Loucy (cell line): ENCODE measurements around the gene PARM1.

ENCODE experiments used
- H2AFZ ChIP-seq: fragments of 200-600 bp; sonication (generic); 2 replicates; pipeline ENCODE4 v1.6.0; 2016; ENCODE audit warnings: antibody characterized with exemption, mild to moderate bottlenecking, low read length, moderate library complexity
- H3F3A ChIP-seq: fragments of 200-600 bp; 2 replicates; pipeline ENCODE4 v1.6.0; 2016; ENCODE audit warnings: antibody characterized with exemption, low read depth, mild to moderate bottlenecking
- H3K27me3 ChIP-seq: fragments of 200-600 bp; sonication (generic); 2 replicates; pipeline ENCODE4 v1.6.1; 2014; ENCODE audit warnings: low read length, mild to moderate bottlenecking; ENCODE audit not compliant: insufficient read depth, poor library complexity, severe bottlenecking
- H3K36me3 ChIP-seq: fragments of 200-600 bp; sonication (generic); 2 replicates; pipeline ENCODE4 v1.6.1; 2016; ENCODE audit warnings: low read length; ENCODE audit not compliant: insufficient read depth
- H3K4me1 ChIP-seq: fragments of 200-600 bp; sonication (generic); 2 replicates; pipeline ENCODE4 v1.5.1; 2014; ENCODE audit warnings: low read length, mild to moderate bottlenecking; ENCODE audit not compliant: insufficient read depth, poor library complexity, severe bottlenecking
- H3K4me2 ChIP-seq: fragments of 200-600 bp; sonication (generic); 2 replicates; pipeline ENCODE4 v1.6.0; 2014; ENCODE audit warnings: antibody characterized with exemption, low read length, low read depth, mild to moderate bottlenecking; ENCODE audit not compliant: poor library complexity, severe bottlenecking
- H3K4me3 ChIP-seq: fragments of 200-600 bp; sonication (generic); 2 replicates; pipeline ENCODE4 v1.5.1; 2014; ENCODE audit warnings: low read length, mild to moderate bottlenecking, mixed read lengths; ENCODE audit not compliant: poor library complexity, severe bottlenecking
- H3K79me2 ChIP-seq: fragments of 200-600 bp; sonication (generic); 2 replicates; pipeline ENCODE4 v1.6.1; 2014; ENCODE audit warnings: low read length; ENCODE audit not compliant: insufficient read depth
- H3K9ac ChIP-seq: fragments of 200-600 bp; sonication (generic); 2 replicates; pipeline ENCODE4 v1.6.0; 2014; ENCODE audit warnings: mild to moderate bottlenecking, low read depth, low read length, moderate library complexity; ENCODE audit not compliant: poor library complexity, severe bottlenecking
- H3K9me2 ChIP-seq: fragments of 200-600 bp; sonication (generic); replicated peaks from 2 replicates; pipeline ENCODE4 v1.6.1; 2016; ENCODE audit warnings: low read depth, low read length, mixed read lengths
- H3K9me3 ChIP-seq: fragments of 200-600 bp; sonication (generic); 2 replicates; pipeline ENCODE4 v1.6.1; 2014; ENCODE audit warnings: mild to moderate bottlenecking, antibody characterized with exemption, low read length, low read depth; ENCODE audit not compliant: insufficient read depth
- H4K20me1 ChIP-seq: fragments of 200-600 bp; sonication (generic); 2 replicates; pipeline ENCODE4 v1.6.0; 2014; ENCODE audit warnings: antibody characterized with exemption, low read length, mild to moderate bottlenecking; ENCODE audit not compliant: insufficient read depth, poor library complexity, severe bottlenecking
- EZH2phosphoT487 ChIP-seq: fragments of 200-600 bp; IDR thresholded peaks from 2 replicates; pipeline ENCODE4 v1.6.1; 2018; ENCODE audit warnings: antibody characterized with exemption, mild to moderate bottlenecking, moderate library complexity, borderline replicate concordance
- TF ChIP-seq, protein P1 (sequence below): fragments of 200-600 bp; sonication (generic); conservative IDR thresholded peaks from 2 replicates; pipeline ENCODE4 v1.5.1; 2014; ENCODE audit warnings: mild to moderate bottlenecking, antibody characterized with exemption, low read length

PARM1 gene

DNA sequence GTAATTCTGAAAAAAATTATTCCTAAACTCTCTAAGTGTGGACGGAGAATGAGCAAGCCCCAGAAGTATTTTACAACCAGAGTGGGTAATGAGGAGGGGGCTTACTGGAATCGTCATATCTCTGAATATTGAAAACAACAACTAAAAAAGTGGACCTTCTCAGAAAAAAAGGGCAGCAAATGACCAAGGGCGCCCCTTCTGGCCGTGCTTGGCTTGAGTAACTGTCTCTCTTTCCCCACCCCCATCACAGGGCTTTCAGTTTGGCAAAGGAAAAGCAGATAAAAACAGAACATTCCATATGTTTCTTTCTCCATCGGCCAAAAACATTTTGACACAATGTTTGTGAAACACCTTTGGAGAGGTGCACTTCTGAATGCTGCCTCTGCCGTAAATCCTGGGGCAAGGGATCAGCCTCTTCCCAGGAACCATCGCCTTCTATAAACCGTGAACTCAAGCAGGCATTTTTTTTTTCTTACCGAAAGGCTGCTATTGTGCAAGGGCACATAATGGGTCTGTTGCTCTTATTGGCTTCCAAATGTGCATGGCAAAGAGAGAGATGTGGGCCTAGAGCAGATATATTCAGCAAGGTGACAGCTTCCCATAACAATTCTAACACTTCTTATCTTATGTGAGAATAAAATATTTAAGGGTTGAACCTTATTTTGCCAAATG, 115.4 kb downstream of the PARM1 start:
- H3K4me3 ChIP-seq: no peak overlapping the region
- no peaks in the 10 kb centered on the region for H3K79me2 ChIP-seq
- H4K20me1 ChIP-seq: no peaks in the 10 kb centered on the region
- no peak overlapping the region for H3K4me2 ChIP-seq
- no peaks in the 10 kb centered on the region for H3K27me3 ChIP-seq
- no peaks in the 10 kb centered on the region for H3K4me1 ChIP-seq
- no peak for TF ChIP-seq EZH2phosphoT487
- no peak overlapping the region for H2AFZ ChIP-seq
- H3K9me3 ChIP-seq: no peaks in the 10 kb centered on the region; the same call in 1 of the 2 replicates
- no peaks in the 10 kb centered on the region for H3K9me2 ChIP-seq
- H3F3A ChIP-seq: no peaks in the 10 kb centered on the region
- H3K36me3 ChIP-seq: no peaks in the 10 kb centered on the region
- H3K9ac ChIP-seq: no peak overlapping the region

DNA sequence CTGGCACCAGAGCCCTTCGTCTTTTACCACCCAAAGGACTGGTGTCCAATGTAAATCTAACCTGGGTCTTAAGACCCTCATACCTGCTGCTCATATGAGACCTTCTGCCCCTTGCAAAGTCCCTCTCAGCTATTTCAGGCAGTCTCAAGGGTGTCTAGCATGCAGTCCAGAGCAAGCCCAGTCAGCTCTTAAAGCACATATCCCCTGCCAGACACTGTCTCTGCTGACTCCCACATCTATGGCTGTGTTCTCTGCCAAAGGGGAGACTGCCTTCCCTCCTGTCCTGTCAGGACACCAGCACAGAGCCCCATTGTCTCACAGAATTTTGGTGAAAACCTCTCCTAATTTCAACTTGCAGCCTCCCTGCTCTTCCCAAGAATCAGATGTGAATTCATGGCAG, 118.5 kb downstream of the PARM1 start:
- no peak overlapping the region for H3K4me2 ChIP-seq
- TF ChIP-seq EZH2phosphoT487: no peak
- TF ChIP-seq, protein P1, sequence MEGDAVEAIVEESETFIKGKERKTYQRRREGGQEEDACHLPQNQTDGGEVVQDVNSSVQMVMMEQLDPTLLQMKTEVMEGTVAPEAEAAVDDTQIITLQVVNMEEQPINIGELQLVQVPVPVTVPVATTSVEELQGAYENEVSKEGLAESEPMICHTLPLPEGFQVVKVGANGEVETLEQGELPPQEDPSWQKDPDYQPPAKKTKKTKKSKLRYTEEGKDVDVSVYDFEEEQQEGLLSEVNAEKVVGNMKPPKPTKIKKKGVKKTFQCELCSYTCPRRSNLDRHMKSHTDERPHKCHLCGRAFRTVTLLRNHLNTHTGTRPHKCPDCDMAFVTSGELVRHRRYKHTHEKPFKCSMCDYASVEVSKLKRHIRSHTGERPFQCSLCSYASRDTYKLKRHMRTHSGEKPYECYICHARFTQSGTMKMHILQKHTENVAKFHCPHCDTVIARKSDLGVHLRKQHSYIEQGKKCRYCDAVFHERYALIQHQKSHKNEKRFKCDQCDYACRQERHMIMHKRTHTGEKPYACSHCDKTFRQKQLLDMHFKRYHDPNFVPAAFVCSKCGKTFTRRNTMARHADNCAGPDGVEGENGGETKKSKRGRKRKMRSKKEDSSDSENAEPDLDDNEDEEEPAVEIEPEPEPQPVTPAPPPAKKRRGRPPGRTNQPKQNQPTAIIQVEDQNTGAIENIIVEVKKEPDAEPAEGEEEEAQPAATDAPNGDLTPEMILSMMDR: no peak
- no peaks in the 10 kb centered on the region for H3K36me3 ChIP-seq
- no peaks in the 10 kb centered on the region for H3K27me3 ChIP-seq
- no peaks in the 10 kb centered on the region for H3K9me2 ChIP-seq
- H3K9ac ChIP-seq: no peak overlapping the region
- H3K4me3 ChIP-seq: no peak overlapping the region
- no peaks in the 10 kb centered on the region for H3K4me1 ChIP-seq
- no peaks in the 10 kb centered on the region for H4K20me1 ChIP-seq
- H2AFZ ChIP-seq: no peak overlapping the region
- H3K79me2 ChIP-seq: no peaks in the 10 kb centered on the region
- H3F3A ChIP-seq: no peaks in the 10 kb centered on the region
- H3K9me3 ChIP-seq: no peaks in the 10 kb centered on the region

DNA sequence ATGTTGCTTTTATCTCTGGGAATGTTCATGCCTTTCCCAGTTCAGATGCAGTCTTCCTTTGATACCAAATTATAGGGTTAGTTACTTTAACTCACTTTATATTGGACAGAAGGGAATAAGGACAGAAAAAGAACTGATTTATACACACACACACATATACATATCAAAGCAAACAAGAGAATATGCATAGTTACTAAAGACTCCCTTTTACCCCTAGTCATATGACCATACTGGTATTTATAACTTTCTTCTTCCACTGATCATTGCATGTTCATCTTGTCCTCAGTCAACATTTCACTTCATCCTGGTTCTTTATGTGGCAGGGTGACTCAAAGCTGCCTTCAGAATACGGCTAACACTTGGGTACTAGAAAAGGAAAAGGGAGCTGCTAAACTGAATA, 120.4 kb downstream of the PARM1 start:
- H4K20me1 ChIP-seq: no peaks in the 10 kb centered on the region
- H3K4me2 ChIP-seq: no peak overlapping the region
- no peak overlapping the region for H3K9ac ChIP-seq
- no peaks in the 10 kb centered on the region for H3K9me3 ChIP-seq
- H3K27me3 ChIP-seq: no peaks in the 10 kb centered on the region
- no peak overlapping the region for H2AFZ ChIP-seq
- H3K79me2 ChIP-seq: no peaks in the 10 kb centered on the region
- no peak overlapping the region for H3K4me3 ChIP-seq
- no peaks in the 10 kb centered on the region for H3K36me3 ChIP-seq
- TF ChIP-seq EZH2phosphoT487: no peak
- TF ChIP-seq, protein P1: no peak
- H3K9me2 ChIP-seq: no peaks in the 10 kb centered on the region
- no peaks in the 10 kb centered on the region for H3K4me1 ChIP-seq
- H3F3A ChIP-seq: no peaks in the 10 kb centered on the region

DNA sequence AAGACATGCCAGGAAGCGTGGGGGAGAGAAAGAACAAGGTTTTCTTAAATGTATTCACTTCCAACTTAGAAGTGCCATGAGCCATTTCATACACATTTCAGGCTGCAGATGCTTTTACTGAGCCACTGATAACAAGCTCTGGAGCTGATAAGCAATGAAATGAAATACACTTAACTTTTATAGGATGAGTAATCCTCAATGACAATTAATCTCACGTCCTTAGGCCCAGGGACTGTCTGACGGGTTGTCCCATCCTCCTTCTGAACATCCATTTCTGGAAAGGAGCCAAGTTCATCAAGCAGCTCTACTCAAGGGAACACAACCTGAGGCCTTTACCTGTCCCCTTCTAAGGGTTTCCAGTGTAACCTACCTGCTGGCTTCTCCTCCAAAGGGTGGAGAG, 121.2 kb downstream of the PARM1 start:
- Histone ChIP-seq H3K9me3 (no peaks in the 10 kb centered on the region), H3K79me2 (no peaks in the 10 kb centered on the region), H4K20me1 (no peaks in the 10 kb centered on the region), H3K36me3 (no peaks in the 10 kb centered on the region), H2AFZ (no peak overlapping the region), H3K27me3 (no peaks in the 10 kb centered on the region), H3K4me2 (no peak overlapping the region), H3K9ac (no peak overlapping the region), H3K9me2 (no peaks in the 10 kb centered on the region), H3F3A (no peaks in the 10 kb centered on the region), H3K4me1 (no peaks in the 10 kb centered on the region), H3K4me3 (no peak overlapping the region)
- no peak for TF ChIP-seq EZH2phosphoT487
- TF ChIP-seq, protein P1: no peak
